D721Med (cell line): ENCODE measurements around the gene FAF1.

ENCODE experiments used
- DNase-seq: peaks from one replicate; pipeline ENCODE4 v3.0.0; 2011; ENCODE audit warnings: low spot score; ENCODE audit not compliant: insufficient read length
- FAIRE-seq: peaks from 2 replicates; lab custom pipeline; 2011; peaks lifted over from hg19 to GRCh38; lab: Jason Lieb, UNC
- TF ChIP-seq, protein P1 (sequence below): IDR thresholded peaks from 2 replicates; pipeline ENCODE4 v1.5.1; 2012; ENCODE audit warnings: mild to moderate bottlenecking, control low read depth; ENCODE audit not compliant: insufficient read depth; ENCODE audit errors: missing control alignments

Gene FAF1

DNA sequence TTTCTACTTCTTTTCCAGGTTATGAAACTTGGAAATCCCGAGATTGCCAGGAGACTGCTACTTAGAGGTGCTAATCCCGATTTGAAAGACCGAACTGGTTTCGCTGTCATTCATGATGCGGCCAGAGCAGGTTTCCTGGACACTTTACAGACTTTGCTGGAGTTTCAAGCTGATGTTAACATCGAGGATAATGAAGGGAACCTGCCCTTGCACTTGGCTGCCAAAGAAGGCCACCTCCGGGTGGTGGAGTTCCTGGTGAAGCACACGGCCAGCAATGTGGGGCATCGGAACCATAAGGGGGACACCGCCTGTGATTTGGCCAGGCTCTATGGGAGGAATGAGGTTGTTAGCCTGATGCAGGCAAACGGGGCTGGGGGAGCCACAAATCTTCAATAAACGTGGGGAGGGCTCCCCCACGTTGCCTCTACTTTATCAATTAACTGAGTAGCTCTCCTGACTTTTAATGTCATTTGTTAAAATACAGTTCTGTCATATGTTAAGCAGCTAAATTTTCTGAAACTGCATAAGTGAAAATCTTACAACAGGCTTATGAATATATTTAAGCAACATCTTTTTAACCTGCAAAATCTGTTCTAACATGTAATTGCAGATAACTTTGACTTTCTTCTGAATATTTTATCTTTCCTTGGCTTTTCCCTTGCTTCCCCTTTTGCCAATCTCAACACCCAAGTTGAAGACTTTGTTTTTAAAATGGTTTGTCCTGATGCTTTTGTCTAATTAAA is 14.0 kb upstream of the FAF1 start:
- FAIRE-seq = no peak
- DNase-seq = no peak
- TF ChIP-seq, protein P1, sequence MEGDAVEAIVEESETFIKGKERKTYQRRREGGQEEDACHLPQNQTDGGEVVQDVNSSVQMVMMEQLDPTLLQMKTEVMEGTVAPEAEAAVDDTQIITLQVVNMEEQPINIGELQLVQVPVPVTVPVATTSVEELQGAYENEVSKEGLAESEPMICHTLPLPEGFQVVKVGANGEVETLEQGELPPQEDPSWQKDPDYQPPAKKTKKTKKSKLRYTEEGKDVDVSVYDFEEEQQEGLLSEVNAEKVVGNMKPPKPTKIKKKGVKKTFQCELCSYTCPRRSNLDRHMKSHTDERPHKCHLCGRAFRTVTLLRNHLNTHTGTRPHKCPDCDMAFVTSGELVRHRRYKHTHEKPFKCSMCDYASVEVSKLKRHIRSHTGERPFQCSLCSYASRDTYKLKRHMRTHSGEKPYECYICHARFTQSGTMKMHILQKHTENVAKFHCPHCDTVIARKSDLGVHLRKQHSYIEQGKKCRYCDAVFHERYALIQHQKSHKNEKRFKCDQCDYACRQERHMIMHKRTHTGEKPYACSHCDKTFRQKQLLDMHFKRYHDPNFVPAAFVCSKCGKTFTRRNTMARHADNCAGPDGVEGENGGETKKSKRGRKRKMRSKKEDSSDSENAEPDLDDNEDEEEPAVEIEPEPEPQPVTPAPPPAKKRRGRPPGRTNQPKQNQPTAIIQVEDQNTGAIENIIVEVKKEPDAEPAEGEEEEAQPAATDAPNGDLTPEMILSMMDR = no peak

DNA sequence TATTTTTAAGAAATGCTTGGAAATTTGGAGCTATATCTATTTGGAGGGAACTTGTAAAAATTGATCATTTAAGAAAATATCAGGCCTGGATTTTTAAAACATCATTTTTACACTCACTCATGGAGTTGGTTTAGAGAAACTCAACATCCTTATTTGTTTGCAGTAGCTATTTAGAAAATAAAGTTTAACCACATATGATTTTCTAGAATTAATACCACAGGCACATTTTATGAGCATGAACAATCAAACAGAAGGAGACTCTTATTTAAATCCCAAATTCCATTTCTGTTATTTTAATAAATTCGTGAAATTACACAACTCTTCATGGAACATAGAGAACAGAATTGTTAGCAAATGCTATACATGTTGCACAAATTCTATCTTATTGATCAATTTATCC is 13.2 kb upstream of the FAF1 start:
- FAIRE-seq (no peak), DNase-seq (no peak)
- TF ChIP-seq, protein P1 = no peak

DNA sequence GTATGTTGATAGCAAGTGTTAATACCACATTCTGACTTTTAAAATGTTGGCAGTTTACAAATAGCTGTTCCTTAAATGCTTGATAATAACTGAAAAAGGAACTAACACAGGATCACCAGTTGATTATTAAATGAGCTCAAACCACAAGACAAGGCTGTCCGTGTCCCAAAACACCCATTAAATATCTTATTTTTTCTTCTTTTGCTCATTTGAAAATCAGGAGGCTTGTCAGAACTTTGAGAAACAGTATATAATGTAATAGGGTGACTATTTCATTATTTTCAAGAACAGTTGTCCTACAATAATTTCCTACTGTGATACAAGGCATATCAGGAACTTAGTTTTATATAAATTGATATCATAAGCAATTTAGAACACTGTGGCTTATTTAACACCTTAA is 12.7 kb upstream of the FAF1 start:
- no peak for DNase-seq
- FAIRE-seq = no peak
- TF ChIP-seq, protein P1 = no peak

DNA sequence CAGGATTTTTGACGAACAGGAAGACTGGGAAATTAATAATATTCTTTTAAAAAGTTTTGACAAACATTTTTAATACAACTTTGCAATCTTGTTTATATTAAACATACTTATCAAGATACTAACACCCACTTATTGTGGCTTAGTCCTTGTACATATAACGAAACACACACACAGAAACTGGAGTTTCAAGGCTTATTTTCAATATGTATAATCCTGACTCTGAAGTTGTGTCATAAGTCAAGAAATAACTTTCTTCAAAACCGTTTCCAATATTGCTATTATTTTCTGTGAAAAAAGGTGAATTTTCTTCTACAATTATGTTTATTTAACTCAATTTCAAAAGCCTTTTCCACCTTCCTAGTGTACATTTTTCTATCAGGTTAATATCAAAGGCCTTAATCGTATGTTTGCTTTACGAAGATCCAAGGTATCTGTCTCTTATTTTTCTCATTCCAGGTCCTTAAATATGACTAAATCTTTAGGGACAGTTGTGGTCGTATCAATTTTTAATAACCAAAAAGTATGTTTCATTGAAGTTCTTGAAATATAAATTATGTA is 11.8 kb upstream of the FAF1 start:
- FAIRE-seq = no peak
- TF ChIP-seq, protein P1 = no peak
- DNase-seq = no peak

DNA sequence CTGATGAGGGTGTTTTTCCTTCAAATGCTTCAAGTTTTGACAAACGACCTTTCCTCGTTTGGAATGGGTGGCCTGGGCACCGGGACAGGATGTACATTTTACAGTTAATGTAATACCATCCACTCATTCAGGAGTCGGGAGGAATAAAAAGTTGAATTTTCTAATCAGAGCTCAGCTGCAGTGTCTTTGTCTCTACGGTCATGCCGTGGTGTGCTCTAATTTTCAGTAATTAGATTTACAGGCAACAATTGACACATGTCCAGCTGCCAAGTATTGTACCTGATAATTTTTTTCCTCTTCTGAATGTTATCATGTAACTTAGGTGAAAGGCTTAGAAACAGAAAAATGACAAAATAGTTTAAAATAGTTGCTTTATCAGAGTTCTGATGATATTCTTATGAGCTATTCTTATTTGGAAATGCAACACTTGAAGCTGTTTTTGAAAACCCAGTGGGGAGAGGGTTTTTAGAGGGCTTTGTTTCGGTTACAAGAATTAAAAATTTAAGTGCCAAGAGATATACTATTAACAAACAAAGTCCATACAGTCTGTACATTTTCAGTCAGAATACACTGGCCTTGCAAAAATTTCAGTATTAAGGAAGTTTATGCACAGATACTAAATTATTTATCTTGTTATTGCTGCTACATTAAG is 11.0 kb upstream of the FAF1 start:
- FAIRE-seq (no peak), DNase-seq (no peak)
- TF ChIP-seq, protein P1 = no peak

DNA sequence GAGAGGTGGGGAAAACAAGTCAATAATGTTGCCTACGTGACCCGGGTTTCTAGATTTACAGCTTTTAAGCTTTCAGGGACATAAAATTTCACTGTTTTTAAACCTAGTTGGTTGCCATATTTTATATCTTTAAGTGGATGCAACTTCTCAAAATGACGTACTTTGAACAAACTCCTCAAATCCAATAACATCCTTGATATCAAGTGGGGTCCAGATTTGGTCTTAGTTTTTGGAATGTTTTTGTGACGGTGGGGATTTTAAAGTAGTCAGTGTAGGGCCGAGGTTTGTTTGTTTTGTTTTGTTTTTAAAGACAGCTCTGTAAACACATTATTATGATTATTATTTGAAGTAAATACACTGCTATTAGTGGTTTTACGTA is 10.4 kb upstream of the FAF1 start:
- TF ChIP-seq, protein P1 = no peak
- DNase-seq (no peak), FAIRE-seq (no peak)
